Heart right ventricle (tissue), 16 donors: ENCODE measurements around the gene RSRC2. TPM values are rescaled to one million over a fixed set of nuclear protein-coding genes. Genes with fewer than 3 reads are reported as not detected.
"Not testable (repeated sequence)": the region's sequence is repeated elsewhere in the genome, so short reads cannot be mapped to it uniquely, and the experiment has no call there.

Experiments used
- ATAC-seq, 8 donors: fragments of 200-7000 bp; cut with Tn5 transposase; one replicate each; pipeline ENCODE4 v1.9.1; 2020; ENCODE audit warnings: mild to moderate bottlenecking in 8 of 8, moderate library complexity in 8 of 8, moderate number of reproducible peaks in 1 of 8
- DNase-seq, 2 donors: peaks; one replicate each; pipeline ENCODE4 v3.0.0-alpha.2; 2020
- H3K27ac ChIP-seq, 10 donors: fragments of 200-600 bp; sonication (generic) in 2 of 10; one replicate each; pipeline versions ENCODE4 v1.5.0 to v1.8.0; 2020 to 2022; ENCODE audit warnings: mild to moderate bottlenecking in 3 of 10
- H3K27me3 ChIP-seq, 7 donors: fragments of 200-600 bp; one replicate each; pipeline ENCODE4 v1.8.0; 2021 to 2022; ENCODE audit warnings: mild to moderate bottlenecking in 2 of 7
- H3K36me3 ChIP-seq, 9 donors: fragments of 200-600 bp; sonication (generic) in 1 of 9; one replicate each; pipeline versions ENCODE4 v1.5.0 to v1.8.0; 2020 to 2022; ENCODE audit warnings: mild to moderate bottlenecking in 2 of 9
- H3K4me1 ChIP-seq, 9 donors: fragments of 200-600 bp; sonication (generic) in 1 of 9; one replicate each; pipeline versions ENCODE4 v1.5.0 to v1.8.0; 2020 to 2022; ENCODE audit warnings: mild to moderate bottlenecking in 4 of 9
- H3K4me3 ChIP-seq, 10 donors: fragments of 200-600 bp; sonication (generic) in 2 of 10; one replicate each; pipeline versions ENCODE4 v1.5.0 to v1.8.0; 2020 to 2022; ENCODE audit warnings: mild to moderate bottlenecking in 7 of 10, moderate library complexity in 2 of 10
- H3K9me3 ChIP-seq, 11 donors: fragments of 200-600 bp in 10 of 11; sonication (generic) in 2 of 11; one replicate each; pipeline versions ENCODE4 v1.5.0 to v1.8.0; 2013 to 2022; ENCODE audit warnings: mild to moderate bottlenecking in 2 of 11, control low read depth in 1 of 11, moderate library complexity in 1 of 11
- WGBS, 2 donors: extraction: QIAGEN DNeasy Blood & Tissue Kit; methylation state at CpG; one replicate each; pipeline ENCODE4 v1.1.7; 2013; ENCODE audit warnings: inconsistent platforms in 1 of 2; 5-methylcytosine and 5-hydroxymethylcytosine counted together
- intact Hi-C, 10 donors: fragments of 100-400 bp; cut with DNase I; formaldehyde crosslinking; loops; one replicate each; pipeline versions ENCODE4 v1.11.1 to v1.14.2; 2022
- long read RNA-seq, 3 donors: library from polyadenylated mRNA; unstranded; transcript quantifications; one replicate each; pipeline ENCODE4 v2.0.0, GENCODE V29; 2020 to 2021
- polyA plus RNA-seq, 2 donors: library from polyadenylated mRNA; stranded (reverse); fragments of 200-250 nt; gene quantifications; one replicate each; pipeline ENCODE4 v1.2.3, GENCODE V29; 2013
- total RNA-seq, 10 donors: library from RNA; stranded (reverse); fragmentation: NEBNext Ultra II Directional in 3 of 10; extraction: Animal tissue kit (Norgen Biotek cat#: 25700) in 3 of 10; gene quantifications; one replicate each; pipeline versions ENCODE4 v1.2.1 to v1.2.4, GENCODE V29; 2021 to 2023
- TF ChIP-seq, protein P1 (sequence below), 9 donors: fragments of 200-600 bp; sonication (generic) in 2 of 9; IDR thresholded peaks; one replicate each; pipeline versions ENCODE4 v1.5.0 to v1.8.0; 2021 to 2022; ENCODE audit warnings: antibody characterized with exemption in 9 of 9, mild to moderate bottlenecking in 5 of 9, moderate library complexity in 1 of 9
- donor health status: Arrhythmogenic right ventricular cardiomyopathy.
- donor health status: ischemic (EF 13 %, LVEDD 7.1; RV severe dilation, severe dysfunction).
- donor health status: healthy with polysubstance abuse.
- donor health status: DM: no; HTN: yes; CAD: no.
- donor health status: DM: no; HTN: no; CAD: no.
- donor health status: ischemic (EF 25% LVEDD 6.9; RV normal size, moderate dysfunction).
- donor health status: ischemic (EF 25% LVEDD 5.7; RV mildly dilated, moderate dysfunction).
- donor health status: healthy.
- donor health status: DM: yes; HTN: yes; CAD: no.
- donor health status: Ischemic cardiomyopathy.
- donor health status: ischemic (EF 35%, LVEDD 5.7; RV mildly dilated, moderate dysfunction).
- donor health status: nonischemic (EF 11% LVEDD 7.7; RV severe dilation, severe dysfunction).
- donor health status: DM: yes; HTN: yes; CAD: no.
- donor health status: PGD.
- donor health status: ischemic (EF 29% LVEDD 5.4; RV normal size, mild dysfunction).
- donor health status: nonischemic (EF 23%, LVEDD 6.1; RV moderate dilation, normal function).

RSRC2 gene, protein sequence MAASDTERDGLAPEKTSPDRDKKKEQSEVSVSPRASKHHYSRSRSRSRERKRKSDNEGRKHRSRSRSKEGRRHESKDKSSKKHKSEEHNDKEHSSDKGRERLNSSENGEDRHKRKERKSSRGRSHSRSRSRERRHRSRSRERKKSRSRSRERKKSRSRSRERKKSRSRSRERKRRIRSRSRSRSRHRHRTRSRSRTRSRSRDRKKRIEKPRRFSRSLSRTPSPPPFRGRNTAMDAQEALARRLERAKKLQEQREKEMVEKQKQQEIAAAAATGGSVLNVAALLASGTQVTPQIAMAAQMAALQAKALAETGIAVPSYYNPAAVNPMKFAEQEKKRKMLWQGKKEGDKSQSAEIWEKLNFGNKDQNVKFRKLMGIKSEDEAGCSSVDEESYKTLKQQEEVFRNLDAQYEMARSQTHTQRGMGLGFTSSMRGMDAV
- total RNA-seq (10 to 100 TPM; 36.1 to 44.3 (median 40.6) TPM), polyA plus RNA-seq (10 to 100 TPM; 31.3 to 48.9 TPM)
- long read RNA-seq, donor 1, transcript RSRC2-201 (10 exons, 3,520 nt) = major isoform, 14 of 60 reads
- long read RNA-seq, donor 1, partial matches to known transcripts = 15 of 60 reads
- long read RNA-seq, donor 1, other reads (novel, unspliced or antisense) = 29 of 60 reads
- long read RNA-seq, donor 2, transcript RSRC2-201 (10 exons, 3,520 nt) = major isoform, 28 of 73 reads
- long read RNA-seq, donor 2, partial matches to known transcripts = 15 of 73 reads
- long read RNA-seq, donor 2, other reads (novel, unspliced or antisense) = 30 of 73 reads
- long read RNA-seq, donor 3, transcript RSRC2-201 (10 exons, 3,520 nt) = major isoform, 24 of 78 reads
- long read RNA-seq, donor 3, partial matches to known transcripts = 21 of 78 reads
- long read RNA-seq, donor 3, other reads (novel, unspliced or antisense) = 29 of 78 reads

DNA sequence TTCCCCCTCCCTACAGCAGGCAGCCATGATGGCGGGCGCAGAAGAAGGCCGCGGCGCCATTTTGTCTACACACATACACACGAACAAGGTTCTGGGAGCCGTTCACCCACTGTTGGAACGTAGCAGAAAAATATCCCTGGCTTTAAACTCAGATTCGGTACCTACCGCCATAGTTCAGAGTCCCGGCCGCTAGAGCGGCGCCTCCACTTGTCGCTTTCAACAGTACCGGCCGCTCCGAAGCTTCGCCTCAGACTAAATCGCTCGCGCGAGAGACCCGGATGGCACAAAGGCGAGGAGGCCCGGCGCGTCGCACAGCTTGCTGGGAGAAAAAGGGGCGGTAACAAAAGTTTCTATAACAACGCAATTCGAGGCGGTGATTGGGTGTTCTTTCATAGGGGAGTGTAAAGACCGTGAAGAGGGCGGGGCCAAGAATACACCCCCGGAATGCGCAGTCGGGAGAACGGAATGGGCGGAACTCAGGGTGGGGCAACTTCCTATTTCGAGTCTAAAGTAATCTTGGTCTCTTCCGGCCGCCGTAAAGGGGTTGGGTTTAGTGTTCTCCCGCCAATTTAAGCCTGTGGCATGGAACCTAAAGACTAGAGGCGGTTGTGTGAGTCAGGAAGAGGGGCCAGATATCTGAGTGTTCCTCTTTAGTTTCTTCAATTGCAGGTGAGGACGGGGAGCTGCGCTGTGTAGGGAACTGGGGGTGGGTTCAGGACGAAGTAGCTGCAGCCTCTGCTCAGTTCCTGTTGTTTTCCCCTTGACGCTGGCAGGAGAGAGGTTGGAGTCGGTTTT lies at the start of gene RSRC2, which contains the start of gene KNTC1:
RSRC2 (minus strand) TSS at position 254 of the 795 bp plus-strand sequence; CDS start at position 171, 83 bp downstream.
KNTC1 (plus strand) TSS at position 567 of the 795 bp plus-strand sequence. CDS start 2,815 bp downstream, outside the sequence.
- 0% methylated on average over 51 of the region's 51 CpGs for WGBS, 2 donors
- intact Hi-C loops = loop anchor here in 5 of 10 donors (2.0 to 10.0 kb wide), 2 partner anchors 226 to 228 kb away; partner anchors contain the start of gene DENR (in 5 of the 5)

DNA sequence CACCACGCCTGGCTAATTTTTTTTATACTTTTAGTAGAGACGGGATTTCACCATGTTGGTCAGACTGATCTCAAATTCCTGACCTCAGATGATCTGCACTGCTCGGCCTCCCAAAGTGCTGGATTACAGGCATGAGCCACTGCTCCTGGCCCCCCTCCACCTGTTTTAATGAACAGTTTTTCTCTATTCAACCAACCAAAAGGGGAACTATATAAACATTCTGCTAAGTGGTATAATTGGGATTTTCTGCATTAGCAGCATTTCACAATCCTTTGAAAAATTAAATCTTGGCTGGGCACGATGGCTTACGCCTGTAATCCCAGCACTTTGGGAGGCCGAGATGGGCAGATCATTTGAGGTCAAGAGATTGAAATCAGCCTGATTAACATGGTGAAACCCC lies 45.1 kb upstream of the RSRC2 start:
- DNase-seq = no peak
- no peak overlapping the region for H3K27ac ChIP-seq
- no peak overlapping the region for H3K4me3 ChIP-seq
- peaks cover 0 to 93% (median 3%) of the 10 kb centered on the region in 9 donors for H3K36me3 ChIP-seq
- WGBS, 2 donors = 95% methylated on average over 6 of the region's 6 CpGs
- TF ChIP-seq, protein P1, sequence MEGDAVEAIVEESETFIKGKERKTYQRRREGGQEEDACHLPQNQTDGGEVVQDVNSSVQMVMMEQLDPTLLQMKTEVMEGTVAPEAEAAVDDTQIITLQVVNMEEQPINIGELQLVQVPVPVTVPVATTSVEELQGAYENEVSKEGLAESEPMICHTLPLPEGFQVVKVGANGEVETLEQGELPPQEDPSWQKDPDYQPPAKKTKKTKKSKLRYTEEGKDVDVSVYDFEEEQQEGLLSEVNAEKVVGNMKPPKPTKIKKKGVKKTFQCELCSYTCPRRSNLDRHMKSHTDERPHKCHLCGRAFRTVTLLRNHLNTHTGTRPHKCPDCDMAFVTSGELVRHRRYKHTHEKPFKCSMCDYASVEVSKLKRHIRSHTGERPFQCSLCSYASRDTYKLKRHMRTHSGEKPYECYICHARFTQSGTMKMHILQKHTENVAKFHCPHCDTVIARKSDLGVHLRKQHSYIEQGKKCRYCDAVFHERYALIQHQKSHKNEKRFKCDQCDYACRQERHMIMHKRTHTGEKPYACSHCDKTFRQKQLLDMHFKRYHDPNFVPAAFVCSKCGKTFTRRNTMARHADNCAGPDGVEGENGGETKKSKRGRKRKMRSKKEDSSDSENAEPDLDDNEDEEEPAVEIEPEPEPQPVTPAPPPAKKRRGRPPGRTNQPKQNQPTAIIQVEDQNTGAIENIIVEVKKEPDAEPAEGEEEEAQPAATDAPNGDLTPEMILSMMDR (IDR thresholded peaks at IDR 0.05) = no peak
- H3K4me1 ChIP-seq = no peaks in the 10 kb centered on the region
- no peaks in the 10 kb centered on the region for H3K9me3 ChIP-seq
- no peaks in the 10 kb centered on the region for H3K27me3 ChIP-seq
- intact Hi-C loops = no loop called here
- no peak for ATAC-seq

More for the DNA sequence above, at the start of gene RSRC2, which contains the start of gene KNTC1:
- H3K9me3 ChIP-seq = no peaks in the 10 kb centered on the region
- peaks cover 6 to 48% (median 46%) of the 10 kb centered on the region in 9 donors for H3K4me1 ChIP-seq
- no peaks in the 10 kb centered on the region for H3K27me3 ChIP-seq
- H3K36me3 ChIP-seq = peaks cover 0 to 49% (median 2%) of the 10 kb centered on the region in 9 donors
- H3K4me3 ChIP-seq = peak within 1 kb of the TSS; percentile 57 to 91 (median 76)
- DNase-seq (peak; percentile 93 to 100), ATAC-seq (peak; percentile 97 to 99 (median 98))
- peak within 1 kb of the TSS; percentile 92 to 100 (median 98) for H3K27ac ChIP-seq
- TF ChIP-seq, protein P1 (IDR thresholded peaks at IDR 0.05) = peak in 1 of 9 donors; percentile 6

DNA sequence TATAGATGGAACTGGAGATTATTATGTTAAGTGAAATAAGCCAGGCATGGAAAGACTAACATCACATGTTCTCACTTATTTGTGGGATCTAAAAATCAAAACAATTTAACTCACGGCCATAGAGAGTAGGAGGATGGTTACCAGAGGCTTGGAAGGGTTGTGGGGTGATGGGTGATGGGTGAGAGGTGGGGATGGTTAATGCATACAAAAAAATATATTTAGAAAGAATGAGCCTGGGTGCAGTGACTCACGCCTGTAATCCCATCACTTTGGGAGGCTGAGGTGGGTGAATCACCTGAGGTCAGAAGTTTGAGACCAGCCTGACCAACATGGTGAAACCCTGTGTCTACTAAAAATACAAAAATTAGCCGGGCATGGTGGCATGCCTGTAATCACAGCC lies 43.3 kb upstream of the RSRC2 start:
- H3K27ac ChIP-seq, intact Hi-C loops, DNase-seq, H3K4me1 ChIP-seq, H3K27me3 ChIP-seq, H3K4me3 ChIP-seq, H3K9me3 ChIP-seq, ATAC-seq: not testable (repeated sequence)
- peaks cover 0 to 88% (median 3%) of the 10 kb centered on the region in 9 donors for H3K36me3 ChIP-seq
- WGBS, 2 donors = 95 to 96% methylated on average over 3 of the region's 3 CpGs

DNA sequence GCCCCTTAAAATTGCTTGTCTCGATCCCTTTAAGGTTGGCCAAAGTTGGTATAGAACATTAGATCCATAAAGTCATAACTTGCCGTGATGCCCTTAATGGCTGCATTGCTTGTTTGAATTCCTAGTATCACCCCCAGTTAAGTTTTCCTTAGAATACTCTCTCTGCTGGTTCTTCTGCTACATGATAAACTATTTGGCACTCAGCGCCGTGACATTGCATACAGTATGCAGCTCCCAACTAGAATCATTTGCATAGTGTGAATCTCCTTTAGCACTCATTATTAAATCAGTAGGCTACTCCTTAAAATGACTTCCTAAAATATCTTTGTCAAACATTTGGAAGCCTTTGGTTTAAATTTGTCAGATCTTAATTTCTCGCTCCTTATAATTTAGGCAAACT lies 42.6 kb upstream of the RSRC2 start:
- Histone ChIP-seq H3K36me3 (peaks cover 0 to 87% (median 3%) of the 10 kb centered on the region in 9 donors), H3K27me3 (no peaks in the 10 kb centered on the region), H3K27ac (no peak overlapping the region), H3K9me3 (no peaks in the 10 kb centered on the region), H3K4me1 (no peaks in the 10 kb centered on the region), H3K4me3 (no peak overlapping the region)
- TF ChIP-seq, protein P1 (IDR thresholded peaks at IDR 0.05) = no peak
- 97 to 99% methylated on average over 5 of the region's 5 CpGs for WGBS, 2 donors
- no peak for DNase-seq
- intact Hi-C loops = no loop called here
- ATAC-seq = no peak

DNA sequence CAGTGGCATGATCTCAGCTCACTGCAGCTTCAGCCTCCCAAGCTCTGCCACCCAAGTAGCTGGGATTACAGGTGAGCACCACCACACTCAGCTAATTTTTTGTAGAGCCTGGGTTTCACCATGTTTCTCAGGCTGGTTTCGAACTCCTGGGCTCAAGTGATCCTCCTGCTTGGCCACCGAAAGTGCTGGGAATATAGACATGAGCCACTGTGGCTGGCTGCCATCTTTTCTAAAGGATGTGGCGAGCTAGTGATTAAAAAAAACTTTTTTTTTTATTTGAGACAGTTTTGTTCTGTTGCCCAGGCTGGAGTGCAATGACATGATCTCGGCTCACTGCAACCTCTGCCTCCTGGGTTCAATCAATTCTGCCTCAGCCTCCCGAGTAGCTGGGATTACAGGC lies 40.1 kb upstream of the RSRC2 start:
- intact Hi-C loops, H3K27me3 ChIP-seq, ATAC-seq, H3K27ac ChIP-seq, DNase-seq, H3K9me3 ChIP-seq, H3K4me3 ChIP-seq, H3K4me1 ChIP-seq: not testable (repeated sequence)
- H3K36me3 ChIP-seq = peaks cover 0 to 89% (median 0%) of the 10 kb centered on the region in 9 donors
- 95 to 99% methylated on average over 5 of the region's 5 CpGs for WGBS, 2 donors
